Calu3 (cell line): ENCODE results near the gene CCN5. TPM values are rescaled to one million over a fixed set of nuclear protein-coding genes. Genes with fewer than 3 reads are reported as not detected.

Experiments used
- BruUV-seq: library from RNA; stranded (reverse); fragments of 400-500 nt; replicated peaks from 2 replicates; lab custom pipeline; 2021; lab: Mats Ljungman, UMichigan
- CTCF ChIA-PET: fragments of 300-600 bp; sonication (Branson Sonifier 250); formaldehyde crosslinking; loops from one replicate; lab custom pipeline; 2022; ENCODE audit warnings: antibody characterized with exemption; lab: Charles Lee
- DNase-seq: peaks from one replicate; pipeline ENCODE4 v3.0.0; 2022
- H3K27ac Mint-ChIP-seq: one replicate; pipeline ENCODE4 v1.8.0; 2022; ENCODE audit warnings: mixed read lengths; ENCODE audit not compliant: unreplicated experiment
- H3K27me3 Mint-ChIP-seq: one replicate; pipeline ENCODE4 v1.8.0; 2022; ENCODE audit warnings: mixed read lengths; ENCODE audit not compliant: unreplicated experiment
- H3K36me3 Mint-ChIP-seq: one replicate; pipeline ENCODE4 v1.8.0; 2022; ENCODE audit warnings: mild to moderate bottlenecking, moderate library complexity, mixed read lengths; ENCODE audit not compliant: insufficient read depth, unreplicated experiment
- H3K4me1 Mint-ChIP-seq: one replicate; pipeline ENCODE4 v1.8.0; 2022; ENCODE audit warnings: mild to moderate bottlenecking, low read depth, mixed read lengths; ENCODE audit not compliant: unreplicated experiment
- H3K4me3 Mint-ChIP-seq: one replicate; pipeline ENCODE4 v1.8.0; 2022; ENCODE audit warnings: mild to moderate bottlenecking, low read depth, moderate library complexity, mixed read lengths; ENCODE audit not compliant: unreplicated experiment
- H3K9me3 Mint-ChIP-seq: one replicate; pipeline ENCODE4 v1.8.0; 2022; ENCODE audit warnings: low read depth, mixed read lengths; ENCODE audit not compliant: unreplicated experiment
- CTCF ChIP-seq: fragments of 200-600 bp; IDR thresholded peaks from one replicate; pipeline ENCODE4 v1.8.0; 2022; ENCODE audit warnings: antibody characterized with exemption; ENCODE audit not compliant: unreplicated experiment
- intact Hi-C: fragments of 100-400 bp; cut with micrococcal nuclease; formaldehyde crosslinking; loops from one replicate; pipeline ENCODE4 v1.10.0; 2022; ENCODE audit not compliant: unreplicated experiment
- total RNA-seq: library from RNA; stranded (reverse); gene quantifications from 2 replicates; pipeline ENCODE4 v1.2.3, GENCODE V29; 2022

Gene CCN5
- total RNA-seq, 1 experiment from 2014 or later, result 0.94 TPM

- Mint-ChIP-seq H3K4me1 (peaks cover 10% of the 10 kb centered on the region), H3K36me3 (no peaks in the 10 kb centered on the region), H3K27ac (no peak overlapping the region), H3K27me3 (peaks cover 21% of the 10 kb centered on the region), H3K9me3 (no peaks in the 10 kb centered on the region), H3K4me3 (no peak overlapping the region)
- intact Hi-C loops, result no loop called here
- CTCF ChIA-PET, result no interaction called here
- no peak for TF ChIP-seq CTCF
- no TSS peak for BruUV-seq
- DNase-seq, result no peak
Observed at GRCh38 chr20:44770484-44771171, 55.5 kb downstream of the CCN5 start.

DNA sequence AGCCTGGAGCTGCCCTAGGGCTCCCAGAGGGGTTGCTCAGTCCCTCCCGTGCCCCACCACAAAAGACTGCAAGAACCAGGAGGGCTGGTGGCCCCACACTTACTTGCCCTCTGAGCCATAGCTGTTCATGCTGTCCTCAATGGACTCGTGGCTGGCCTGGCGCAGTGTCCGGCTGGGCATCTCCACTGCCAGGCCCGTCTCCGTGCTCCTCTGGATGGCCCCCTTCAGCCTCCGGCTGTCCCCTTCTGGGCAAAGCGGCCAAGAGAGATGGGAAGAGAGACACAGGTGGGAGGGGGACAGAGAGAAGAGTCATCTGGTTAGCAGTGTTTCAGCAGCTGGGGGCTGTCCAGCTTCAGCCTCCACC, 56.0 kb downstream of the CCN5 start:
- peaks cover 5% of the 10 kb centered on the region for H3K4me1 Mint-ChIP-seq
- BruUV-seq, result no TSS peak
- no peak for DNase-seq
- peaks cover 16% of the 10 kb centered on the region for H3K27me3 Mint-ChIP-seq
- no peaks in the 10 kb centered on the region for H3K36me3 Mint-ChIP-seq
- CTCF ChIA-PET, result no interaction called here
- no peaks in the 10 kb centered on the region for H3K9me3 Mint-ChIP-seq
- intact Hi-C loops, result no loop called here
- no peak for TF ChIP-seq CTCF
- no peak overlapping the region for H3K4me3 Mint-ChIP-seq
- H3K27ac Mint-ChIP-seq, result no peak overlapping the region

DNA sequence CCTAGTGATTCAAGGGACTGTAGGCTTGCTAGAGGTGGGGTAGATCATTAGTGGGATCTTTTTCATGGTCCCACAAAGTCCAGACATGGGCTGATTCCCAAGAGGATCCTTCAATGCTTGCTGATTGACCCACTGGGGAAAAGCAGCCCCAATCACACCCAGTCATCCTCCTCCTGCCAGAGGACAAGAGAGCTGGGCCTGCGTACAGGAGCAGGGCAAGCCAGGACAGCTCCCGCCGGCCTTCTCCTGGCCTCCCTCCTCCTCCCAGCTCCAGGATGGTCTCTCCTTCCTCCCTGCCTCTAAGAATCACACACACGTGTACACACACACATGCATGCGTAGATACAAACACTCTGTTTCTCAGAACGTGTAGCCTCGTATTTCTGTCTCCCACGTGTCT, 57.5 kb downstream of the CCN5 start:
- Mint-ChIP-seq H3K27ac (no peak overlapping the region), H3K4me1 (no peaks in the 10 kb centered on the region), H3K27me3 (peaks cover under 1% of the 10 kb centered on the region), H3K4me3 (no peak overlapping the region), H3K36me3 (no peaks in the 10 kb centered on the region), H3K9me3 (no peaks in the 10 kb centered on the region)
- DNase-seq, result no peak
- BruUV-seq, result no TSS peak
- CTCF ChIA-PET, result no interaction called here
- intact Hi-C loops, result no loop called here
- no peak for TF ChIP-seq CTCF

DNA sequence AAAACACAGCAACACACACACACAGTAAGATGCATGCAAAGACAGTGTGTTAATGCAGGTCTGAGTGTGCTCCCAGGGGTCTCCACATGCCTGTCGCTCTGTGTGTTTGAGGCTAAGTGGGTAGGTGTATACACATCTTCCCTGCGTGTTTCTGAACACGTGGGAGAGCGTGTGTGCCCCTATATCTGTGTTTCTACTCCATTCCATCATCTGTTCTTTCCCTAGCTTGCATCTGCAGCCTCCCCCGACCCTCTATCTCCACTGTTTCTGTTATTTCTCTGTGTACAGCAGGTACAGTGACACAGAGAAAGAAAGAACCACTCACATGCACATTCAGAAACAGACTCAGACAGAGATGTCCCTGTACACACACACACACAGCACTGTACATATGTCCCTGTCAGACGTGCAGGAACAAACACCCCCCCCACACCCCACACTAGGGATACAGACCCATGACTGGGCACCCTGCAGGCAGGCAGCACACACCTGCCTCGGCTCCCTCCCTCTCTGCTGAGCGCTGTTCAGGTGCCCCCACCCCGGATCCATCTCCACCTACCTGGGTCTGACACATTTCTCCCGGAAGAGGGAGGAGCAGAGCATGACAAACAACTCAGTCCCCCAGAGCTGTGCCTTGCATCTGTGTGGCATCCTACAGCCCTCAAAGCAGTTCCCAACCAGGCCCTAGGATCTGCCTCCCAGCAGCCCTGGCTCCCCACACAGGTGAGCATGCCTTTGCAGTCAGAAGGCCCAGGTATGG, 58.1 kb downstream of the CCN5 start:
- no peak for TF ChIP-seq CTCF
- DNase-seq, result no peak
- CTCF ChIA-PET, result interaction anchor here (0.7 kb wide), 1 partner anchor 17 kb away, joined by 5 read pairs; no protein-coding TSS in a partner anchor
- BruUV-seq, result no TSS peak
- intact Hi-C loops, result no loop called here
- no peaks in the 10 kb centered on the region for H3K4me1 Mint-ChIP-seq
- H3K27ac Mint-ChIP-seq, result no peak overlapping the region
- no peaks in the 10 kb centered on the region for H3K36me3 Mint-ChIP-seq
- H3K9me3 Mint-ChIP-seq, result no peaks in the 10 kb centered on the region
- no peak overlapping the region for H3K4me3 Mint-ChIP-seq
- no peaks in the 10 kb centered on the region for H3K27me3 Mint-ChIP-seq
